ENCODE data around the gene QSOX2.
A peak's percentile ranks its signal among the peaks of the same experiment; 100 is the strongest.

Gene QSOX2

DNA sequence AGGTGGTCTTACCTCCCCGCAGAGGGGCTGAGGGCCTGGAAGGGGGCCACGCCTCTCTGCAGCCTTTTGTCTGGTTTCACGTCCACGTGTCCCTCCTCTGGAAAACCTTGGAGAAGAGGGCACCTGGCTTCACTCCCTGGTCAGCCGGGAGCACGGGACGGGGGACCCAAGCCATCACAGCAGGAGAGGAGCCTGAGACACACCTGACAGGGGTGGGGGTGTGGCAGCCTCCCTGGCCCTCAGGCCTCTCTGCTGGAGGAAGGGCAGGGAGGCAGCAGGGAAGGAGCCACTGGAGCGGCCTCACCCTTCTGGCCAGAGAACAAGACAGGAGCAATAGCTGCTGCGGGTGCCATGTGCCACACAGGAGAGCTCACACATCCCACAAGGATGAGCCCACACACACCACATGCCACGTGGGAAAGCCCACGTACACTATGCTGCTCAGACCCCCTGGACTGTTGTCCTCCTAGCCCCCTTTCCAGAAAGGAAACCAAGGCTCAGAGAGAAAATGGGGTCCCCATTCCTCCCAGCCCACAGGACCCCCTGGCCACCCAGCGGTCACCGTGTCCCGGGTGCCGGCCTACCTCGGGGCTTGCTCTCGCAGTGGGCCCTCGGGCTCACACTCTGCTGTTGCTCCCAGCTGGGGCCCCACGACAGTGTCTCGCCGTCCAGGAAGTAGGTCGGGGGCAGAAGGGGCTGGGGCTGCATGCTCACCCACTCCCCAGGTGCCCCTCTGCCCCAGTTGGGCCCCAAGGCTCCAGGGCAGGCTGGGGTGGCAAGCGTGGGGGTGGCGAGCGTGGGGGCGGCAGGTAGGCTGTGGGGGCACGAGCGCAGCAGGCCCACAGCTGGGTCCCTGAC lies 40.1 kb upstream of the QSOX2 start:
- TF ChIP-seq, protein P1, sequence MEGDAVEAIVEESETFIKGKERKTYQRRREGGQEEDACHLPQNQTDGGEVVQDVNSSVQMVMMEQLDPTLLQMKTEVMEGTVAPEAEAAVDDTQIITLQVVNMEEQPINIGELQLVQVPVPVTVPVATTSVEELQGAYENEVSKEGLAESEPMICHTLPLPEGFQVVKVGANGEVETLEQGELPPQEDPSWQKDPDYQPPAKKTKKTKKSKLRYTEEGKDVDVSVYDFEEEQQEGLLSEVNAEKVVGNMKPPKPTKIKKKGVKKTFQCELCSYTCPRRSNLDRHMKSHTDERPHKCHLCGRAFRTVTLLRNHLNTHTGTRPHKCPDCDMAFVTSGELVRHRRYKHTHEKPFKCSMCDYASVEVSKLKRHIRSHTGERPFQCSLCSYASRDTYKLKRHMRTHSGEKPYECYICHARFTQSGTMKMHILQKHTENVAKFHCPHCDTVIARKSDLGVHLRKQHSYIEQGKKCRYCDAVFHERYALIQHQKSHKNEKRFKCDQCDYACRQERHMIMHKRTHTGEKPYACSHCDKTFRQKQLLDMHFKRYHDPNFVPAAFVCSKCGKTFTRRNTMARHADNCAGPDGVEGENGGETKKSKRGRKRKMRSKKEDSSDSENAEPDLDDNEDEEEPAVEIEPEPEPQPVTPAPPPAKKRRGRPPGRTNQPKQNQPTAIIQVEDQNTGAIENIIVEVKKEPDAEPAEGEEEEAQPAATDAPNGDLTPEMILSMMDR (conservative IDR thresholded peaks at IDR 0.05; ENCODE audit: low read length): no peak
- no peak for DNase-seq (ENCODE audit: low read depth)
- H3K4me3 ChIP-seq (ENCODE audit: low read length): no peak overlapping the region

GRCh38 chr9:136284951-136285350 lies 39.3 kb upstream of the QSOX2 start:
- H3K4me3 ChIP-seq (ENCODE audit: low read length): no peak overlapping the region
- no peak for DNase-seq (ENCODE audit: low read depth)
- TF ChIP-seq, protein P1 (conservative IDR thresholded peaks at IDR 0.05; ENCODE audit: low read length): no peak

GRCh38 chr9:136284311-136284710 lies 38.7 kb upstream of the QSOX2 start:
- H3K4me3 ChIP-seq (ENCODE audit: low read length): no peak overlapping the region
- DNase-seq (ENCODE audit: low read depth): no peak
- TF ChIP-seq, protein P1 (conservative IDR thresholded peaks at IDR 0.05; ENCODE audit: low read length): no peak

GRCh38 chr9:136283291-136284235 lies 38.0 kb upstream of the QSOX2 start:
- peak; percentile 58 for DNase-seq (ENCODE audit: low read depth)
- H3K4me3 ChIP-seq (ENCODE audit: low read length): peak overlapping the region; percentile 20
- TF ChIP-seq, protein P1 (conservative IDR thresholded peaks at IDR 0.05; ENCODE audit: low read length): peak; percentile 75

- TF ChIP-seq, protein P1 (conservative IDR thresholded peaks at IDR 0.05; ENCODE audit: low read length): no peak
- DNase-seq (ENCODE audit: low read depth): no peak
- H3K4me3 ChIP-seq (ENCODE audit: low read length): no peak overlapping the region
These were observed 36.8 kb upstream of the QSOX2 start for GRCh38 chr9:136282272-136282861.

DNA sequence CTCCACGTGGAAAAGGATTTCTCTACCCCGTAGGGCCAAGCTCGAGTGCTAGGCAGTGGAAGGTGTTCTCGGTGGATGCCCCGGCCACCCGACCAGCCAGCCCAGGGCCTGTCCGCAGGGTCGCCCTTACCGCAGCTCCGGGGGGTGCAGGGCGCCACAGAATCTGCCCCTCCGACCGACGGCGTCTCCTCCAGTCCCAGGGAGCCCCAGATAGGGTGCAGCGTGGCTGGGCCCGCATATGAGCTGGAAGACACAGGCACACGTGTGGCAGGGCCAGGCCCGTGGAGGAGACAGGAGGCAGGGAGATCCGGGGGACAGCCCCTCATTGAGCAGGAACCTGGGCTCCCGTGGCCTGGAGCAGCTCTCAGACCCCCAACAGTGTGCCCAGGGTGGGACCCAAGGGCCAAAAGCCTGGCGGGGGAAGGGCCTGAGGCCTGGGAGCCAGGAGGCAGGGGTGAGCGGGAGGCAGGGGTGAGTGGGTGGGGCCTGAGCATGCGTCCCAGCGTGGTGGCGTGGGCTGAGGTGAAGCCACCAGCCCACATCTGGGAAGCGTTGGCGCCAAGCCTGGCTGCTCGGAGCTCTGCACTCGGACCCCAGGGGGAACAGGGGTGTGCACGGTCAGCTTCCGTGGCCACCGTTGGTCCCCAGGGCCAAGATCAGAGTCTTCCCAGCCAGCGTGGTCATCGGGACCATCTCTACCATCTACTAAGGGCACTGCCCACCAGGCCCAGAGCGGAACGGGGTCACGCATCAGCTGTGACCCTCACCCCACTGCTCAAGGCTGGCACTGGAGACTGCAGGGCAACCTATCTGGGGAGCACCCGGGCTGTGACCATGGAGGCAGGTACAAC lies 36.0 kb upstream of the QSOX2 start:
- DNase-seq (ENCODE audit: low read depth): no peak
- no peak overlapping the region for H3K4me3 ChIP-seq (ENCODE audit: low read length)
- TF ChIP-seq, protein P1 (conservative IDR thresholded peaks at IDR 0.05; ENCODE audit: low read length): no peak
